Measurements from ENCODE around the gene OR51T1. TPM values are rescaled to one million over a fixed set of nuclear protein-coding genes. Genes with fewer than 3 reads are reported as not detected.

The OR51T1 gene
- total RNA-seq, 4 donors from 2014 or later = not detected

DNA sequence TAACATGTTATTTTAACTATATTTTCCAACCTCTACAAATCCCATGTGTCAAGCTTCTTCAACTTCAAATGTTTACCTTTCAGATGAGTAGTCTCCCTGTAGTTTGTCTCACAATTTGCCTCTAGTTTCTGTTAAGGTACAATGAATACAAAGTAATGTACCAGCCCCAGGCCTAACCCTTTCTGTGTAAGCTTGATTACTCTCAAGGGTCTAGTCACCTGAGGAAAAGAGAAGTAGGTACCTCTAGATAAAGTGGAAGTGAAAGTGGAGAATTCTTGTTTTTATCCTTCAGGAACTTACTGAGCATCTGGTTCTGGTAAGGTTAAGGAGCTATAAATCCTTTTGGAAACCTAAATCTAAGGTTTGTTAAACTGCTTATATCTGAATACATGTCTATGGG lies 21.8 kb downstream of the OR51T1 start, which contains the start of gene OR51A7:
OR51A7 (plus strand) TSS at position 300 of the 400 bp plus-strand sequence. CDS start 3,587 bp downstream, outside the sequence.
- Histone ChIP-seq H3K27ac (no peak within 1 kb of the TSS), H3K4me3 (no peak within 1 kb of the TSS), H3K36me3 (no peaks in the 10 kb centered on the region), H3K4me1 (no peaks in the 10 kb centered on the region), H3K27me3 (no peaks in the 10 kb centered on the region), H3K9me3 (no peaks in the 10 kb centered on the region)
- no peak for DNase-seq (ENCODE audit: low spot score in 2 of 2)
- TF ChIP-seq POLR2A (IDR thresholded peaks at IDR 0.05) (no peak), EP300 (IDR thresholded peaks at IDR 0.05) (no peak)
- TF ChIP-seq, protein P1, sequence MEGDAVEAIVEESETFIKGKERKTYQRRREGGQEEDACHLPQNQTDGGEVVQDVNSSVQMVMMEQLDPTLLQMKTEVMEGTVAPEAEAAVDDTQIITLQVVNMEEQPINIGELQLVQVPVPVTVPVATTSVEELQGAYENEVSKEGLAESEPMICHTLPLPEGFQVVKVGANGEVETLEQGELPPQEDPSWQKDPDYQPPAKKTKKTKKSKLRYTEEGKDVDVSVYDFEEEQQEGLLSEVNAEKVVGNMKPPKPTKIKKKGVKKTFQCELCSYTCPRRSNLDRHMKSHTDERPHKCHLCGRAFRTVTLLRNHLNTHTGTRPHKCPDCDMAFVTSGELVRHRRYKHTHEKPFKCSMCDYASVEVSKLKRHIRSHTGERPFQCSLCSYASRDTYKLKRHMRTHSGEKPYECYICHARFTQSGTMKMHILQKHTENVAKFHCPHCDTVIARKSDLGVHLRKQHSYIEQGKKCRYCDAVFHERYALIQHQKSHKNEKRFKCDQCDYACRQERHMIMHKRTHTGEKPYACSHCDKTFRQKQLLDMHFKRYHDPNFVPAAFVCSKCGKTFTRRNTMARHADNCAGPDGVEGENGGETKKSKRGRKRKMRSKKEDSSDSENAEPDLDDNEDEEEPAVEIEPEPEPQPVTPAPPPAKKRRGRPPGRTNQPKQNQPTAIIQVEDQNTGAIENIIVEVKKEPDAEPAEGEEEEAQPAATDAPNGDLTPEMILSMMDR (IDR thresholded peaks at IDR 0.05) = no peak

DNA sequence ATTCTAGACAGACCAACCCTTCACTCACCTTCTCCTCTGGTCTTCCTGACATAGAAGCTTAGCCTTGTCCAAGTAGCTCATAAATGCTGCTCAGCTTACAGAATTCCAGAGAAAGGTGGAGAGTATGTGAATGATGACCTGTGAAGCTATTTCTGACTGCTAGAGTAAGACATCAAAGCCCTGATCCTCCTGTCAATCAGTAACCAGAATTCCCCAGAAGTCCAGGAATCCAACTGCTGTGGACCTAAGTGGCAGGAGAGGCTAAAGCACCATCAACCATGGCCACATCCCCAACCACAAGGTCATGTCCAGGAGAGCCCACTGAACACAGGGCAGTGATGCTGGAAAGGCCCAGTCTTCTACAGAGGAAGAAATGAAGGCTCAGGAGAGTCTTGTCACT lies 34.9 kb downstream of the OR51T1 start:
- no peak overlapping the region for H3K27ac ChIP-seq
- no peaks in the 10 kb centered on the region for H3K9me3 ChIP-seq
- no peak for DNase-seq (ENCODE audit: low spot score in 2 of 2)
- H3K36me3 ChIP-seq = no peaks in the 10 kb centered on the region
- H3K27me3 ChIP-seq = no peaks in the 10 kb centered on the region
- H3K4me3 ChIP-seq = no peak overlapping the region
- TF ChIP-seq POLR2A (IDR thresholded peaks at IDR 0.05) (no peak), EP300 (IDR thresholded peaks at IDR 0.05) (no peak)
- TF ChIP-seq, protein P1 (IDR thresholded peaks at IDR 0.05) = no peak
- no peaks in the 10 kb centered on the region for H3K4me1 ChIP-seq

DNA sequence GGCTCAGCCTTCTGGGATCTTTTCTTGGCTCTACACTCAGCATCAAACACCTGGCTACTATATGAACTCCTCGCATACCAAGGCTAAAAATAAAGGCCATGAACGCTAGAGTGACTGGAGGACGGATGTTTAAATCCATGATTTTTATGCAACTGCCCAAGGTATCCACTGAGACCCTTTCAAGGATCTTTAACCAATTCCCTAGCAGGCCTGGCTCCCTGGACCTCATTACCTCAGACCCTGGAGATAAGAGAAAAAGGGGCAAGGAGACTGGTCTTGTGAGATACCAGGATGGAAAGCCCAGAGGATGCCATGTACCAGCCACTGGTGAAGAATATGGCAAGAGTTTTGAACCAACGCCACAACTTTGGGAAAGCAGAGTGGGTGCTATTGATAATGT lies 37.5 kb downstream of the OR51T1 start, which contains the start of gene OR51G2:
OR51G2 (minus strand) TSS at position 101 of the 400 bp plus-strand sequence. CDS start 3,687 bp downstream, outside the sequence.
- no peaks in the 10 kb centered on the region for H3K36me3 ChIP-seq
- 76 to 80% methylated on average over 4 of the region's 4 CpGs for WGBS, 2 donors
- TF ChIP-seq EP300 (IDR thresholded peaks at IDR 0.05) = no peak
- TF ChIP-seq, protein P1 (IDR thresholded peaks at IDR 0.05) = no peak
- TF ChIP-seq POLR2A (IDR thresholded peaks at IDR 0.05) = no peak
- H3K4me1 ChIP-seq = no peaks in the 10 kb centered on the region
- H3K9me3 ChIP-seq = no peaks in the 10 kb centered on the region
- no peak for DNase-seq (ENCODE audit: low spot score in 2 of 2)
- H3K27ac ChIP-seq = no peak within 1 kb of the TSS
- no peak within 1 kb of the TSS for H3K4me3 ChIP-seq
- no peaks in the 10 kb centered on the region for H3K27me3 ChIP-seq

DNA sequence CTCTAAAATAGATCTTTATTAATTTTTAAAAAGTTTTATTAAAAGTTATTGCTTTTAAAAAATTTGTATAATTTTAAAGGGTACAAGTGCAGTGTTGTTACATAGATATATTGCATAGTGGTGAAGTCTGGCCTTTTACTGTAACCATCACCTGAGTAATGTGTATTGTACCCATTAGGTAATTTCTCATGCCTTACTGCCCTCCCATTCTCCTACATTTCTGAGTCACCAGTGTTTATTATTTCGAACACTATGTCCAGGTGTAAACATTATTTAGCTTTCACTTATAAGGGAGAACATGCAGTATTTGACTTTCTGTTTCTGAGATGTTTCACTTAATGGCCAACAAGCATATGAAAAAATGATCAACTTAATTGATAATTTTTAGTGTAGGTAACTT lies 40.1 kb downstream of the OR51T1 start:
- Histone ChIP-seq H3K9me3 (no peaks in the 10 kb centered on the region), H3K36me3 (no peaks in the 10 kb centered on the region), H3K4me3 (no peak overlapping the region), H3K27me3 (no peaks in the 10 kb centered on the region), H3K27ac (no peak overlapping the region), H3K4me1 (no peaks in the 10 kb centered on the region)
- TF ChIP-seq, protein P1 (IDR thresholded peaks at IDR 0.05) = no peak
- TF ChIP-seq EP300 (IDR thresholded peaks at IDR 0.05) (no peak), POLR2A (IDR thresholded peaks at IDR 0.05) (no peak)
- 77 to 81% methylated on average over 1 of the region's 1 CpG for WGBS, 2 donors
- no peak for DNase-seq (ENCODE audit: low spot score in 2 of 2)

DNA sequence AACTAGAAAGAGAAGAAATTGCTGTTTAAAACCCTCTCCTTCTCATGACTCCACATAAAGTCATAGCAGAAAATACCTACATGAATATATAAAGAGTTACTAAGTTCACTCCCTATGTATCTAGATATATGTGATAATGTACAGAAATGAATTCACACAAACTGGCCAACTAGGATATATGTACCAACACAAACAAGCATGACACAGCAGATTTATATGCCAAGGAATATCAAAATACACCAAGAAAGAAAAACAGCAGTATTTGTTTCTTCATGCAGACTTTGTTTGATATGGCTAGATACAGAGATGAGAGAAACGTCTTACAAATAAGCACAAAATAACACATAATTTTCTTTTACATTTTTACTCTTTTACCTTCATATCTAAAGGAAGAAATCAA lies 40.6 kb downstream of the OR51T1 start:
- no peak overlapping the region for H3K4me3 ChIP-seq
- no peaks in the 10 kb centered on the region for H3K9me3 ChIP-seq
- H3K4me1 ChIP-seq = no peaks in the 10 kb centered on the region
- TF ChIP-seq POLR2A (IDR thresholded peaks at IDR 0.05) (no peak), EP300 (IDR thresholded peaks at IDR 0.05) (no peak)
- TF ChIP-seq, protein P1 (IDR thresholded peaks at IDR 0.05) = no peak
- DNase-seq (ENCODE audit: low spot score in 2 of 2) = no peak
- H3K27me3 ChIP-seq = no peaks in the 10 kb centered on the region
- 55 to 62% methylated on average over 1 of the region's 1 CpG for WGBS, 2 donors
- no peaks in the 10 kb centered on the region for H3K36me3 ChIP-seq
- H3K27ac ChIP-seq = no peak overlapping the region

Measured in tibial nerve (tissue), 4 donors.